ENCODE results near the gene DHRSX. TPM values are rescaled to one million over a fixed set of nuclear protein-coding genes. Genes with fewer than 3 reads are reported as not detected.
"Not testable (repeated sequence)": the region's sequence is repeated elsewhere in the genome, so short reads cannot be mapped to it uniquely, and the experiment has no call there.

DHRSX gene
- total and polyA plus RNA-seq, 7 donors, result 12.5 to 25.2 (median 16.1) TPM

DNA sequence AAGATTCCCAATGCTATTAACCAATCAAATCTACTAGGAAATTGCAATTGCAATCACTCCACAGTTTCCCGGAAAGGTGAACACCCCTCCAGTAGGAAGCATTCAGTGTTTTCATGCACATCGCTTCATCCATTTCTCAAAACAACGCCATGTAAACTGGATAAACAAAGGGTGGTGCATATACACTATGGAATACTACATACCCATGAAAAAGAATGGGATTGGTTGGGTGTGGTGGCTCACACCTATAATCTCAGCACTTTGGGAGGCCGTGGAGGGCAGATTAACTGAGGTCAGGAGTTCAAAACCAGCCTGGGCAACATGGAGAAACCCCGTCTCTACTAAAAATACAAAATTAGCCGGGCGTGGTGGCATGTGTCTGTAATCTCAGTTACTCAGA, 29.1 kb downstream of the DHRSX start:
- no peak overlapping the region for H3K27ac ChIP-seq
- DNase-seq, result no peak
- H3K4me3 ChIP-seq, result no peak overlapping the region
- intact Hi-C loops (cut with DNase I), result no loop called here
- H3K27me3 ChIP-seq, result no peaks in the 10 kb centered on the region
- 87 to 89% methylated on average over 7 of the region's 7 CpGs for WGBS, 2 donors
- H3K4me1 ChIP-seq, result no peaks in the 10 kb centered on the region
- H3K9me3 ChIP-seq, result no peaks in the 10 kb centered on the region
- TF ChIP-seq EP300 (IDR thresholded peaks at IDR 0.05) (no peak), POLR2A (IDR thresholded peaks at IDR 0.05) (no peak), POLR2AphosphoS5 (IDR thresholded peaks at IDR 0.05) (no peak)
- TF ChIP-seq, protein P1, sequence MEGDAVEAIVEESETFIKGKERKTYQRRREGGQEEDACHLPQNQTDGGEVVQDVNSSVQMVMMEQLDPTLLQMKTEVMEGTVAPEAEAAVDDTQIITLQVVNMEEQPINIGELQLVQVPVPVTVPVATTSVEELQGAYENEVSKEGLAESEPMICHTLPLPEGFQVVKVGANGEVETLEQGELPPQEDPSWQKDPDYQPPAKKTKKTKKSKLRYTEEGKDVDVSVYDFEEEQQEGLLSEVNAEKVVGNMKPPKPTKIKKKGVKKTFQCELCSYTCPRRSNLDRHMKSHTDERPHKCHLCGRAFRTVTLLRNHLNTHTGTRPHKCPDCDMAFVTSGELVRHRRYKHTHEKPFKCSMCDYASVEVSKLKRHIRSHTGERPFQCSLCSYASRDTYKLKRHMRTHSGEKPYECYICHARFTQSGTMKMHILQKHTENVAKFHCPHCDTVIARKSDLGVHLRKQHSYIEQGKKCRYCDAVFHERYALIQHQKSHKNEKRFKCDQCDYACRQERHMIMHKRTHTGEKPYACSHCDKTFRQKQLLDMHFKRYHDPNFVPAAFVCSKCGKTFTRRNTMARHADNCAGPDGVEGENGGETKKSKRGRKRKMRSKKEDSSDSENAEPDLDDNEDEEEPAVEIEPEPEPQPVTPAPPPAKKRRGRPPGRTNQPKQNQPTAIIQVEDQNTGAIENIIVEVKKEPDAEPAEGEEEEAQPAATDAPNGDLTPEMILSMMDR (IDR thresholded peaks at IDR 0.05), result no peak
- H3K36me3 ChIP-seq, result no peaks in the 10 kb centered on the region

DNA sequence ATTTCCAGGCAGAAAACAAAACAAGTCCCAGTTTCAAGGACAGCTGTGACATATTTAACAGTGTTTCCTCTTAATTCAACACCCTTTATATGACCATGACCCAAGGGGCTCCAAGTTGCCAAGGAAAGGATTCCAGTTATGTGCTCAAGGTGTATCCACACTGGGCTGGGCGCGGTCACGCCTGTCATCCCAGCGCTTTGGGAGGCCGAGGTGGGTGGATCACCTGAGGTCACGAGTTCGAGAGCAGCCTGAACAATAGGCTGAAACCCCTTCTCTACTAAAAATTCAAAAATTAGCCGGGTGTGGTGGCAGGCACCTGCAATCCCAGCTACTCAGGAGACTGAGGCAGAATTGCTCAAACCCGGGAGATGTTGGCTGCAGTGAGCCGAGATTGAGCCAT, 29.6 kb downstream of the DHRSX start:
- H3K4me3 ChIP-seq; intact Hi-C loops (cut with DNase I); DNase-seq; H3K36me3 ChIP-seq; H3K27ac ChIP-seq; H3K27me3 ChIP-seq; H3K4me1 ChIP-seq; H3K9me3 ChIP-seq: not testable (repeated sequence)
- 93 to 95% methylated on average over 10 of the region's 10 CpGs for WGBS, 2 donors

DNA sequence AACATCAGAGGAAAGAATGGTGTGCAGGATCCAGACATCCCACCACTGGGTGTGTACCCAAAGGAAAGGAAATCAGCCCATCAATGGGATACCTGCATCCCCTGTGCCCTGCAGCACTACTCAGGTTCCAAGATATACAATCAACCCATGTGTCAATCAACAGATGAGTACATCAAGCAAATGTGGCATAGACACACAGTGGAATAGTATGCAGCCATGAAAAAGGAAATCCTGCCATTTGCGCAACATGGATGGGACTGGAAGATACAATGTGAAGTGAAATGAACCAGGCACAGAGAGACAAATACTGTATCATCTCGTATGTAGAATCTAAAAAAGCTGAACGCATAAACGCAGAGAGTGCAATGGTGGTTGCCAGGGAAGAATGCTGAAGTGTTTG, 30.9 kb downstream of the DHRSX start:
- H3K36me3 ChIP-seq; H3K27ac ChIP-seq; H3K4me1 ChIP-seq; H3K4me3 ChIP-seq; intact Hi-C loops (cut with DNase I); H3K27me3 ChIP-seq; DNase-seq; H3K9me3 ChIP-seq: not testable (repeated sequence)
- 87 to 89% methylated on average over 4 of the region's 4 CpGs for WGBS, 2 donors

- no peak for TF ChIP-seq POLR2A (IDR thresholded peaks at IDR 0.05)
- TF ChIP-seq, protein P1 (IDR thresholded peaks at IDR 0.05), result no peak
- TF ChIP-seq EP300 (IDR thresholded peaks at IDR 0.05), result no peak
- no peak for TF ChIP-seq POLR2AphosphoS5 (IDR thresholded peaks at IDR 0.05)
- DNase-seq, result no peak
- intact Hi-C loops (cut with DNase I), result no loop called here
- WGBS, 2 donors, result 95 to 96% methylated on average over 22 of the region's 22 CpGs
- no peaks in the 10 kb centered on the region for H3K27me3 ChIP-seq
- H3K4me3 ChIP-seq, result no peak overlapping the region
- H3K36me3 ChIP-seq, result no peaks in the 10 kb centered on the region
- H3K27ac ChIP-seq, result no peak overlapping the region
- no peaks in the 10 kb centered on the region for H3K4me1 ChIP-seq
- no peaks in the 10 kb centered on the region for H3K9me3 ChIP-seq
These were observed 31.5 kb downstream of the DHRSX start for GRCh38 chrX:2469196-2469685.

- intact Hi-C loops (cut with DNase I), result no loop called here
- Histone ChIP-seq H3K27me3 (no peaks in the 10 kb centered on the region), H3K4me3 (no peak overlapping the region), H3K4me1 (no peaks in the 10 kb centered on the region), H3K9me3 (no peaks in the 10 kb centered on the region), H3K27ac (no peak overlapping the region), H3K36me3 (no peaks in the 10 kb centered on the region)
- 93% methylated on average over 32 of the region's 32 CpGs for WGBS, 2 donors
- no peak for DNase-seq
- TF ChIP-seq EP300 (IDR thresholded peaks at IDR 0.05), result no peak
- TF ChIP-seq POLR2A (IDR thresholded peaks at IDR 0.05), result no peak
- no peak for TF ChIP-seq POLR2AphosphoS5 (IDR thresholded peaks at IDR 0.05)
- TF ChIP-seq, protein P1 (IDR thresholded peaks at IDR 0.05), result no peak
These were observed 32.2 kb downstream of the DHRSX start for GRCh38 chrX:2468261-2469195.
